K562 (cell line): ENCODE measurements around the gene OPRD1. TPM values are rescaled to one million over a fixed set of nuclear protein-coding genes. Genes with fewer than 3 reads are reported as not detected.
A peak's percentile ranks its signal among the peaks of the same experiment; 100 is the strongest.

Source experiments
- CAMTA2 ChIP-seq: fragments of 250-450 bp; sonication (Bioruptor Pico); conservative IDR thresholded peaks from 2 replicates; pipeline ENCODE4 v1.5.1; 2022
- DPF2 ChIP-seq: fragments of 450-650 bp; IDR thresholded peaks from 2 replicates; pipeline ENCODE4 v1.6.1; 2016
- EHMT2 ChIP-seq: fragments of 450-650 bp; IDR thresholded peaks from 2 replicates; pipeline ENCODE4 v1.6.1; 2018; ENCODE audit warnings: antibody characterized with exemption
- MBD2 ChIP-seq: sonication (generic); IDR thresholded peaks from 2 replicates; pipeline ENCODE4 v1.6.1; 2016; ENCODE audit warnings: low read depth, borderline replicate concordance
- TEAD2 ChIP-seq: fragments of 450-650 bp; IDR thresholded peaks from 2 replicates; pipeline ENCODE4 v1.6.1; 2016; ENCODE audit warnings: missing genetic modification characterization, control low read depth, missing compliant biosample characterization
- ZKSCAN1 ChIP-seq: fragments of 150-350 bp; IDR thresholded peaks from 2 replicates; pipeline ENCODE4 v1.6.1; 2016; ENCODE audit warnings: low read depth, low read length
- polyA plus RNA-seq, 8 experiments: library from polyadenylated mRNA; depleted of rRNA in 4 of 8; stranded (reverse) in 5 of 8; unstranded in 3 of 8; fragments of >200 nt; fragmentation: Nextera tagmentation in 2 of 8; fragmentation: Illumina TruSeq in 1 of 8; extraction: Ambion mirVana in 2 of 8; extraction: Trizol in 1 of 8; gene quantifications; 2 replicates each; pipeline versions ENCODE4 v1.2.1 to v1.2.3, GENCODE V29; 2011 to 2014; ENCODE audit warnings: inconsistent platforms in 1 of 8, missing spikeins in 1 of 8
- total RNA-seq, 7 experiments: library from RNA; depleted of rRNA in 6 of 7; stranded (reverse); fragments of >200 nt in 6 of 7; fragmentation: Illumina TruSeq in 2 of 7; extraction: Trizol in 2 of 7; gene quantifications; 2 replicates each; pipeline versions ENCODE4 v1.2.1 to v1.2.3, GENCODE V29; 2011 to 2021; ENCODE audit warnings: low replicate concordance in 1 of 7
- TF ChIP-seq, protein P1 (sequence below): IDR thresholded peaks from 3 replicates; pipeline ENCODE4 v1.6.1; 2011; ENCODE audit warnings: borderline replicate concordance, mild to moderate bottlenecking; ENCODE audit not compliant: insufficient read length, insufficient read depth
- TF ChIP-seq, protein P2 (sequence below), 2 experiments: fragments of 450-650 bp in 1 of 2; sonication (generic) in 1 of 2; formaldehyde crosslinking in 1 of 2; IDR thresholded peaks in 1 of 2; conservative IDR thresholded peaks in 1 of 2; 2 replicates each; pipeline versions ENCODE4 v1.6.1 to v1.8.1; 2016 to 2023; ENCODE audit warnings: mild to moderate bottlenecking in 2 of 2, moderate library complexity in 2 of 2, inconsistent platforms in 1 of 2, missing genetic modification reagents in 1 of 2
- TF ChIP-seq, protein P3 (sequence below), 2 experiments: fragments of 450-650 bp; formaldehyde crosslinking in 1 of 2; IDR thresholded peaks; 2 replicates each; pipeline versions ENCODE4 v1.4.0 to v1.6.1; 2014 to 2020; ENCODE audit warnings: mild to moderate bottlenecking in 2 of 2, borderline replicate concordance in 1 of 2, low read depth in 1 of 2
- TF ChIP-seq, protein P4 (sequence below): fragments of 200-800 bp; sonication (Bioruptor generic); IDR thresholded peaks from 2 replicates; pipeline ENCODE4 v1.6.1; 2016; ENCODE audit warnings: missing genetic modification characterization, missing compliant biosample characterization

Gene OPRD1
- total and polyA plus RNA-seq, 9 of the 15 experiments (the other 6 are each of a cell fraction or from before 2014, with no cell fraction given): under 0.01 to 0.03 (median under 0.01) TPM; not detected in 6

DNA sequence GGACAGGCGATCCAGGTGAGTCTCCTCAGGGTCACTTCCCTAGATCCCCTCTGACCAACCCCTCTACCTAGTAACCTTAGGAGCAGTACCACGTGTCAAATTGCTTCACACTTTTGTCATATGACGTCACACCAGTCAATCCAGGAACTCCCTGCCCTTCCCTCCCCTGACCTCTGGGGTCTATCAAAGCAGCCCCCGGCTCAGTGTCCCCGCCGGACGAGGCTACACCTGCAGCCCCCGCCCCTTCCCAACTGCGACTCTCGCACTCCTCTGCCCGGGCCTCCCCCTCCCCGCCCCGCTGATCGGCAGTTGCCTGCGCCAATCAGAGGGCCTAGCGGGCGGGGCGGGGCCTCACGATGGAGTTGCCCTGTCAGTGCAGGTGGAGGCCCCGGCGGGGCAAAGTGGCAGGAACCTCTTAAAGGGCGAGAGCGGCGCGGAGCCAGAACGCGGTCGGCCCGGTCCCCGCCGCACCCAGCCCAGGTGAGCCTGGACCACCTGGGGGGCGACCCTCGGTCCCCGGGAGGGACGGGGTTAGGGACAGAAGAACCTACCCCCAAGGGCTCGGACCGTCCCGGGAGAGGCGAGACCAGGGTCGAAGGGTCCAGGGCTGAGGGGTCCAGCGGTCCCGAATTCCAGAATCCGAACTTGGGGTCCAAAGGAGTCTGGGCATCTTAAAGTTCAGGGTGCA, 74.9 kb downstream of the OPRD1 start (continued):
- TF ChIP-seq, protein P1, sequence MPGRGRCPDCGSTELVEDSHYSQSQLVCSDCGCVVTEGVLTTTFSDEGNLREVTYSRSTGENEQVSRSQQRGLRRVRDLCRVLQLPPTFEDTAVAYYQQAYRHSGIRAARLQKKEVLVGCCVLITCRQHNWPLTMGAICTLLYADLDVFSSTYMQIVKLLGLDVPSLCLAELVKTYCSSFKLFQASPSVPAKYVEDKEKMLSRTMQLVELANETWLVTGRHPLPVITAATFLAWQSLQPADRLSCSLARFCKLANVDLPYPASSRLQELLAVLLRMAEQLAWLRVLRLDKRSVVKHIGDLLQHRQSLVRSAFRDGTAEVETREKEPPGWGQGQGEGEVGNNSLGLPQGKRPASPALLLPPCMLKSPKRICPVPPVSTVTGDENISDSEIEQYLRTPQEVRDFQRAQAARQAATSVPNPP: no peak
- TF ChIP-seq, protein P2, sequence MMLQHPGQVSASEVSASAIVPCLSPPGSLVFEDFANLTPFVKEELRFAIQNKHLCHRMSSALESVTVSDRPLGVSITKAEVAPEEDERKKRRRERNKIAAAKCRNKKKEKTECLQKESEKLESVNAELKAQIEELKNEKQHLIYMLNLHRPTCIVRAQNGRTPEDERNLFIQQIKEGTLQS (IDR thresholded peaks at IDR 0.05): peak; percentile 97
- TF ChIP-seq, protein P2 (CRISPR knock-in tag; conservative IDR thresholded peaks at IDR 0.05): no peak
- TF ChIP-seq TEAD2 (tag) (no peak), MBD2 (peak; percentile 80; the same call in 1 of the 2 replicates), DPF2 (no peak; the same call in 1 of the 2 replicates), CAMTA2 (CRISPR knock-in tag) (no peak), ZKSCAN1 (no peak; the same call in 1 of the 2 replicates), EHMT2 (no peak)
- TF ChIP-seq, protein P3, sequence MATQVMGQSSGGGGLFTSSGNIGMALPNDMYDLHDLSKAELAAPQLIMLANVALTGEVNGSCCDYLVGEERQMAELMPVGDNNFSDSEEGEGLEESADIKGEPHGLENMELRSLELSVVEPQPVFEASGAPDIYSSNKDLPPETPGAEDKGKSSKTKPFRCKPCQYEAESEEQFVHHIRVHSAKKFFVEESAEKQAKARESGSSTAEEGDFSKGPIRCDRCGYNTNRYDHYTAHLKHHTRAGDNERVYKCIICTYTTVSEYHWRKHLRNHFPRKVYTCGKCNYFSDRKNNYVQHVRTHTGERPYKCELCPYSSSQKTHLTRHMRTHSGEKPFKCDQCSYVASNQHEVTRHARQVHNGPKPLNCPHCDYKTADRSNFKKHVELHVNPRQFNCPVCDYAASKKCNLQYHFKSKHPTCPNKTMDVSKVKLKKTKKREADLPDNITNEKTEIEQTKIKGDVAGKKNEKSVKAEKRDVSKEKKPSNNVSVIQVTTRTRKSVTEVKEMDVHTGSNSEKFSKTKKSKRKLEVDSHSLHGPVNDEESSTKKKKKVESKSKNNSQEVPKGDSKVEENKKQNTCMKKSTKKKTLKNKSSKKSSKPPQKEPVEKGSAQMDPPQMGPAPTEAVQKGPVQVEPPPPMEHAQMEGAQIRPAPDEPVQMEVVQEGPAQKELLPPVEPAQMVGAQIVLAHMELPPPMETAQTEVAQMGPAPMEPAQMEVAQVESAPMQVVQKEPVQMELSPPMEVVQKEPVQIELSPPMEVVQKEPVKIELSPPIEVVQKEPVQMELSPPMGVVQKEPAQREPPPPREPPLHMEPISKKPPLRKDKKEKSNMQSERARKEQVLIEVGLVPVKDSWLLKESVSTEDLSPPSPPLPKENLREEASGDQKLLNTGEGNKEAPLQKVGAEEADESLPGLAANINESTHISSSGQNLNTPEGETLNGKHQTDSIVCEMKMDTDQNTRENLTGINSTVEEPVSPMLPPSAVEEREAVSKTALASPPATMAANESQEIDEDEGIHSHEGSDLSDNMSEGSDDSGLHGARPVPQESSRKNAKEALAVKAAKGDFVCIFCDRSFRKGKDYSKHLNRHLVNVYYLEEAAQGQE (IDR thresholded peaks at IDR 0.05; ENCODE audit: borderline replicate concordance): peak; percentile 17; the same call in 1 of the 2 replicates
- TF ChIP-seq, protein P3 (CRISPR knock-in tag; IDR thresholded peaks at IDR 0.05; ENCODE audit: low read depth): peak; percentile 50; the same call in 1 of the 2 replicates
- TF ChIP-seq, protein P4, sequence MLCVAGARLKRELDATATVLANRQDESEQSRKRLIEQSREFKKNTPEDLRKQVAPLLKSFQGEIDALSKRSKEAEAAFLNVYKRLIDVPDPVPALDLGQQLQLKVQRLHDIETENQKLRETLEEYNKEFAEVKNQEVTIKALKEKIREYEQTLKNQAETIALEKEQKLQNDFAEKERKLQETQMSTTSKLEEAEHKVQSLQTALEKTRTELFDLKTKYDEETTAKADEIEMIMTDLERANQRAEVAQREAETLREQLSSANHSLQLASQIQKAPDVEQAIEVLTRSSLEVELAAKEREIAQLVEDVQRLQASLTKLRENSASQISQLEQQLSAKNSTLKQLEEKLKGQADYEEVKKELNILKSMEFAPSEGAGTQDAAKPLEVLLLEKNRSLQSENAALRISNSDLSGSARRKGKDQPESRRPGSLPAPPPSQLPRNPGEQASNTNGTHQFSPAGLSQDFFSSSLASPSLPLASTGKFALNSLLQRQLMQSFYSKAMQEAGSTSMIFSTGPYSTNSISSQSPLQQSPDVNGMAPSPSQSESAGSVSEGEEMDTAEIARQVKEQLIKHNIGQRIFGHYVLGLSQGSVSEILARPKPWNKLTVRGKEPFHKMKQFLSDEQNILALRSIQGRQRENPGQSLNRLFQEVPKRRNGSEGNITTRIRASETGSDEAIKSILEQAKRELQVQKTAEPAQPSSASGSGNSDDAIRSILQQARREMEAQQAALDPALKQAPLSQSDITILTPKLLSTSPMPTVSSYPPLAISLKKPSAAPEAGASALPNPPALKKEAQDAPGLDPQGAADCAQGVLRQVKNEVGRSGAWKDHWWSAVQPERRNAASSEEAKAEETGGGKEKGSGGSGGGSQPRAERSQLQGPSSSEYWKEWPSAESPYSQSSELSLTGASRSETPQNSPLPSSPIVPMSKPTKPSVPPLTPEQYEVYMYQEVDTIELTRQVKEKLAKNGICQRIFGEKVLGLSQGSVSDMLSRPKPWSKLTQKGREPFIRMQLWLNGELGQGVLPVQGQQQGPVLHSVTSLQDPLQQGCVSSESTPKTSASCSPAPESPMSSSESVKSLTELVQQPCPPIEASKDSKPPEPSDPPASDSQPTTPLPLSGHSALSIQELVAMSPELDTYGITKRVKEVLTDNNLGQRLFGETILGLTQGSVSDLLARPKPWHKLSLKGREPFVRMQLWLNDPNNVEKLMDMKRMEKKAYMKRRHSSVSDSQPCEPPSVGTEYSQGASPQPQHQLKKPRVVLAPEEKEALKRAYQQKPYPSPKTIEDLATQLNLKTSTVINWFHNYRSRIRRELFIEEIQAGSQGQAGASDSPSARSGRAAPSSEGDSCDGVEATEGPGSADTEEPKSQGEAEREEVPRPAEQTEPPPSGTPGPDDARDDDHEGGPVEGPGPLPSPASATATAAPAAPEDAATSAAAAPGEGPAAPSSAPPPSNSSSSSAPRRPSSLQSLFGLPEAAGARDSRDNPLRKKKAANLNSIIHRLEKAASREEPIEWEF (CRISPR knock-in tag): no peak
